Activated CD8-positive, alpha-beta T cell treated with anti-CD3 and anti-CD28 coated beads for 36 hours (primary cell): ENCODE results near the gene P3H2. TPM values are rescaled to one million over a fixed set of nuclear protein-coding genes. Genes with fewer than 3 reads are reported as not detected.
"Not testable (repeated sequence)": the region's sequence is repeated elsewhere in the genome, so short reads cannot be mapped to it uniquely, and the experiment has no call there.

Experiments
- ATAC-seq: fragments of 200-7000 bp; cut with Tn5 transposase; one replicate; pipeline ENCODE4 v1.10.0; 2021; ENCODE audit warnings: mild to moderate bottlenecking, moderate library complexity
- CTCF ChIA-PET: fragments of 350-600 bp; sonication (Branson Sonifier 250); formaldehyde crosslinking; loops from one replicate; lab custom pipeline; 2021; ENCODE audit warnings: antibody characterized with exemption; lab: Charles Lee
- POLR2A ChIA-PET: fragments of 350-600 bp; sonication (Branson Sonifier 250); formaldehyde crosslinking; loops from one replicate; lab custom pipeline; 2021; ENCODE audit warnings: antibody characterized with exemption; lab: Charles Lee
- DNase-seq: peaks from one replicate; pipeline ENCODE4 v3.0.0-alpha.2; 2020
- H3K27ac Mint-ChIP-seq: one replicate; pipeline ENCODE4 v1.8.0; 2021; ENCODE audit warnings: mild to moderate bottlenecking, mixed read lengths
- H3K27me3 Mint-ChIP-seq: one replicate; pipeline ENCODE4 v1.8.0; 2021; ENCODE audit warnings: mixed read lengths
- H3K36me3 Mint-ChIP-seq: one replicate; pipeline ENCODE4 v1.8.0; 2021; ENCODE audit warnings: low read depth, mixed read lengths
- H3K4me1 Mint-ChIP-seq: one replicate; pipeline ENCODE4 v1.8.0; 2021; ENCODE audit warnings: low read depth, mixed read lengths
- H3K4me3 Mint-ChIP-seq: one replicate; pipeline ENCODE4 v1.8.0; 2021; ENCODE audit warnings: mild to moderate bottlenecking, moderate library complexity, mixed read lengths
- H3K9me3 Mint-ChIP-seq: one replicate; pipeline ENCODE4 v1.8.0; 2021; ENCODE audit warnings: mixed read lengths
- intact Hi-C: fragments of 100-400 bp; cut with micrococcal nuclease; formaldehyde crosslinking; loops from one replicate; pipeline ENCODE4 v1.10.0; 2022
- total RNA-seq, 2 experiments: library from RNA; stranded (reverse); gene quantifications; one replicate each; pipeline ENCODE4 v1.2.3, GENCODE V29; 2021
- TF ChIP-seq, protein P1 (sequence below): fragments of 200-600 bp; IDR thresholded peaks from one replicate; pipeline ENCODE4 v1.8.0; 2022; ENCODE audit warnings: antibody characterized with exemption, mild to moderate bottlenecking

P3H2 gene
- total RNA-seq, 2 experiments from 2014 or later, result not detected

DNA sequence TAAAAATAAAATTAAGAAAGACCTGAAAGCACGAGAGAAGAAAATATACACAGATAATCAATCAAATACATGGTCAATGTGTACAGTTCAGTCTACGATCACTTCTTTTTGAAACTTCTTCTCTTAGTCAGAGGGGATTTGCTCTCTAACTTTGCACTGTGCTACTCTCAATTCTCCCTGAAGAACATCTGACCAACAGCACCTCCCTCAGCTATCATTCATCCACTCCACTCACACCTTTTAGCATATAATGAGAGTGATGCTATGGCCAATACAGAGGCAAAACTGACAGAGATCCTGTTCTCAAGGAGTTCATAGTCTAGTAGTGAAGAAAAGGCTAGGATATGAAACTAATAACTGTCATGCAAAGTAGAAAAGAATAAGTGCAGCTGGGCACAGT is 45.9 kb downstream of the P3H2 start:
- Mint-ChIP-seq H3K36me3 (no peaks in the 10 kb centered on the region), H3K27me3 (peaks cover 19% of the 10 kb centered on the region), H3K9me3 (no peaks in the 10 kb centered on the region), H3K4me3 (no peak overlapping the region), H3K27ac (no peak overlapping the region), H3K4me1 (no peaks in the 10 kb centered on the region)
- intact Hi-C loops, result no loop called here
- no peak for ATAC-seq
- ChIA-PET POLR2A (no interaction called here), CTCF (no interaction called here)
- DNase-seq, result no peak
- TF ChIP-seq, protein P1, sequence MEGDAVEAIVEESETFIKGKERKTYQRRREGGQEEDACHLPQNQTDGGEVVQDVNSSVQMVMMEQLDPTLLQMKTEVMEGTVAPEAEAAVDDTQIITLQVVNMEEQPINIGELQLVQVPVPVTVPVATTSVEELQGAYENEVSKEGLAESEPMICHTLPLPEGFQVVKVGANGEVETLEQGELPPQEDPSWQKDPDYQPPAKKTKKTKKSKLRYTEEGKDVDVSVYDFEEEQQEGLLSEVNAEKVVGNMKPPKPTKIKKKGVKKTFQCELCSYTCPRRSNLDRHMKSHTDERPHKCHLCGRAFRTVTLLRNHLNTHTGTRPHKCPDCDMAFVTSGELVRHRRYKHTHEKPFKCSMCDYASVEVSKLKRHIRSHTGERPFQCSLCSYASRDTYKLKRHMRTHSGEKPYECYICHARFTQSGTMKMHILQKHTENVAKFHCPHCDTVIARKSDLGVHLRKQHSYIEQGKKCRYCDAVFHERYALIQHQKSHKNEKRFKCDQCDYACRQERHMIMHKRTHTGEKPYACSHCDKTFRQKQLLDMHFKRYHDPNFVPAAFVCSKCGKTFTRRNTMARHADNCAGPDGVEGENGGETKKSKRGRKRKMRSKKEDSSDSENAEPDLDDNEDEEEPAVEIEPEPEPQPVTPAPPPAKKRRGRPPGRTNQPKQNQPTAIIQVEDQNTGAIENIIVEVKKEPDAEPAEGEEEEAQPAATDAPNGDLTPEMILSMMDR, result no peak

DNA sequence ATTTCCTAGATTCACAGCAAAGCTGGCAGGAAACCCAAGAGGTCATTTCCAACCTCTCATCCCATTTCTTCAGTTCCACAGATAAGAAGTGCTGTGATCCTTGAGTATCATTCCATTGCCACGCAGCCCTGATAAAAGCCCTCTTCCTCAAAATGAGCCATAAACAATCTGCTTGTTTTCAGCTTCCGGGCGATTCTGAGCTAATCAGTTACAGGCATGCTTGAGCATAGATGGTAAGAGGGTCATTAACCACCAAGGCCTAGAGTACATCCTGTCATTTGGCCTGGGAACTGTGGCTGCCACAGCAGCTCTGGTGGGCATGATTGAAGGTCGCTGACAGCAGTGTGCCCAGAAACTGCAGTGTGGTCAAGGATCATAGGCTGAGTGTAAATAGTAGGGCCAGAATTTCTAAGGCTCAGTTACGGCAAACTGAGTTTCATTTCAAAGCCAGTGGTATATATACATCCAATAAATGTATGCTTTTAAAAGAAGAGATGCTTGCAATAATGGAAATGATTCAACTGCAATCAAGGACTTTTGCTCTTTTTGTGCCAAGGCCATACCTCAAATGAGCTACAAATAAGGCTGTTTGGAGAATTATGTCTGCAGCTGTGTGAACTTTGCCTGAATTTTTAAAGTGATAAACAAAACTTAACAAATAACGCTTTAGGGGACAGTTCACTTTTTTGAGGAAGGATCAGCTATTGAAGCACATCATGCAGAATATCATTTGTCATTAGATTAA is 47.3 kb downstream of the P3H2 start:
- Mint-ChIP-seq H3K36me3 (no peaks in the 10 kb centered on the region), H3K9me3 (no peaks in the 10 kb centered on the region), H3K4me3 (no peak overlapping the region), H3K4me1 (no peaks in the 10 kb centered on the region), H3K27ac (no peak overlapping the region), H3K27me3 (peaks cover 19% of the 10 kb centered on the region)
- TF ChIP-seq, protein P1, result no peak
- ATAC-seq (no peak), DNase-seq (no peak)
- POLR2A ChIA-PET, result no interaction called here
- CTCF ChIA-PET, result interaction anchor here (0.8 kb wide), 1 partner anchor 249 kb away, joined by 3 read pairs; the partner anchor contains the start of gene CLDN1
- intact Hi-C loops, result no loop called here

DNA sequence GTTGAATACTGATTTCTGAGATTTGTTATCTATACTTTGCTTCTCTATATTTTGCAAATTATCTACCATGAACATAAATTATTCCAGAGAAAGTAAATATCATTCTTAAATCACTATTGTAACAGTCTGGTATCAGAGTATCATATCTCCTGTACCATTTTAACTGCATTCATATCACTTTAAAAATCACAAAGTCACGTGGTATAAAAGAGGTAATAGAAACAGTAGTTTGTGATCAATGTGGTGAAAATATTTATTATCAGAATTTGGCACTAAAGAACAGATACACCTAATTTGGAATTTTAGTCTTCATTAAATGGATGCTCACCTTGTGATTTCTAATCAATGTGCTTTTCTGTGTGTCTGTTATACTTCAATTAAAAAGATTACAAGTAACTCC is 47.8 kb downstream of the P3H2 start:
- no peak overlapping the region for H3K4me3 Mint-ChIP-seq
- intact Hi-C loops, result no loop called here
- H3K27me3 Mint-ChIP-seq, result peaks cover 19% of the 10 kb centered on the region
- no peaks in the 10 kb centered on the region for H3K4me1 Mint-ChIP-seq
- no peaks in the 10 kb centered on the region for H3K36me3 Mint-ChIP-seq
- no peak for ATAC-seq
- TF ChIP-seq, protein P1, result no peak
- no peak overlapping the region for H3K27ac Mint-ChIP-seq
- ChIA-PET POLR2A (no interaction called here), CTCF (no interaction called here)
- no peak for DNase-seq
- no peaks in the 10 kb centered on the region for H3K9me3 Mint-ChIP-seq

DNA sequence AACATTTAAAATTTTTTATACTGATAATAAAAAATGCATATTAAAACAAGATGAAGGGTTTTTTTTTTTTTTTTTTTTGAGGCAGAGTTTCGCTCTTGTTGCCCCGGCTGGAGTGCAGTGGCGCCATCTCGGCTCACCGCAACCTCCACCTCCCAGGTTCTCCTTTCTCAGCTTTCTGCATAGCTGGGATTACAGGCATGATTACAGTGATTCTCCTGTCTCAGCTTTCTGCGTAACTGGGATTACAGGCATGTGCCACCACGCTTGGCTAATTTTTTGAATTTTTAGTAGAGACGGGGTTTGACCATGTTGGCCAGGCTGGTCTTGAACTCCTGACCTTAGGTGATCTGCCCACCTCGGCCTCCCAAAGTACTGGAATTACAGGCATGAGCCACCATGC is 48.8 kb downstream of the P3H2 start:
- intact Hi-C loops, H3K4me1 Mint-ChIP-seq, H3K4me3 Mint-ChIP-seq, DNase-seq, H3K36me3 Mint-ChIP-seq, CTCF ChIA-PET, H3K9me3 Mint-ChIP-seq, POLR2A ChIA-PET, H3K27ac Mint-ChIP-seq, ATAC-seq: not testable (repeated sequence)
- peaks cover 19% of the 10 kb centered on the region for H3K27me3 Mint-ChIP-seq

DNA sequence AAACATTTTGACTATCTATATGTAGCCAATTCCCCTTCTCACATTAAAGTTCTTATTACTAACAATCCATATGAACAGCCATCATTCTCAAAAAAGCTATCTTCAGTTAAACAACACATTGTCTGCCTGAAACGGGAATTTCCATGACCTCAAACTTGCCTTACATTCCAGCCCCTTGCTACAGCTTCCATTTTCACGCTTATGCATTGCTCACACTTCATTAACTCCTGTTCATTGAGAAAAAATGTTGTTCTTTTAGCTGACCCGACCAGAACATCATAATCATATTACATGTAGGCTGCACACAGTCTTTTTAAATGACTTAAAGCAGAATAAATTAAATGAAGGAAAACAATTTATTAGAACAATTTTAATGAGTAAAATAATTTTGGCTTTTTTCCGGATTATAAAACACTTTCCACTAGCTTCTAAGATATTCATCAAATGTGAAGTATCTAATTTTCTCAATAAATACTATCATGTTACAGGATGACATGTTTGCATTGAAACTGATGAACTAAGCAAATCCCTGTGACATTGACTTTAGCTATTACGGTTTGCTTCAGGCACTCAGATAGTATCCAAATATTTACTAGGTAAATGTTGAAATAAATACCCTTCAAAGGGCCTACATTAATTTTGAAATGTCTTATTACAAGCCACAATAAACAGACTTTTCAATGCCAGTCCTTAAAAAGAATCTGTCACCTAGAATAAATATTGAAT is 49.9 kb downstream of the P3H2 start:
- TF ChIP-seq, protein P1, result no peak
- H3K27me3 Mint-ChIP-seq, result peaks cover 20% of the 10 kb centered on the region
- no peaks in the 10 kb centered on the region for H3K9me3 Mint-ChIP-seq
- ATAC-seq (no peak), DNase-seq (no peak)
- no peaks in the 10 kb centered on the region for H3K36me3 Mint-ChIP-seq
- ChIA-PET CTCF (no interaction called here), POLR2A (no interaction called here)
- no peak overlapping the region for H3K27ac Mint-ChIP-seq
- intact Hi-C loops, result no loop called here
- no peaks in the 10 kb centered on the region for H3K4me1 Mint-ChIP-seq
- no peak overlapping the region for H3K4me3 Mint-ChIP-seq
